ENCODE results near the gene ZMPSTE24.
"Not testable (repeated sequence)": the region's sequence is repeated elsewhere in the genome, so short reads cannot be mapped to it uniquely, and the experiment has no call there.

Gene ZMPSTE24

DNA sequence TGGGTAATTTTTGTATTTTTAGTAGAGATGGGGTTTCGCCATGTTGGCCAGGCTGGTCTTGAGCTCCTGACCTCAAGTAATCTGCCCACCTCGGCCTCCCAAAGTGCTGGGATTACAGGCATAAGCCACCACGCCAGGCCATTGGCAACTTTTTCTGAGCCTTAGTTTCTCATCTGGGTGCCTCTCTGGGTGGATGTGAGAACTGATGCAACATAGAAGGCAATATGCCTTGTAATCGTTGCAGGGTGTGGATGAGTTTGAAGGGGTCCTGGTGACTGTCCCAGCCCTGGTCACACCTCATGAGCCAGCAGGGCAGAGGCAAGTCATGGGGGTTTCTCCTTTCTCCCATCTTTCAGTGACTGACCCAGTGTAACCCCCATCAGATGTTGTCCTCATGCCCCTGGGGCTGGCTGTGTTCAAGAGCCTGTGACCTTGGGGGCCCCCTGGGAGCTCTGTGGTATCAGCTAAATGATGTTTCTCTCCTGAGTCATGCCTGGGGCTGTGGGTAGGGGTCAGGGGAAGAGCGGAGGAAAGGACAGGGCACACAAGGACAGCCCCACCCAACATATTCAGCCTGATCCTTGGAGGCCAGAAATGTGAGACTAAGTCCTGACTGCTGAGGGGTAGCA lies 55.4 kb downstream of the ZMPSTE24 start:
- Mint-ChIP-seq H3K36me3 (ENCODE audit: low read depth) (no peaks in the 10 kb centered on the region), H3K27me3 (peaks cover 39% of the 10 kb centered on the region), H3K4me3 (no peak overlapping the region), H3K9me3 (no peaks in the 10 kb centered on the region), H3K4me1 (ENCODE audit: low read depth) (peaks cover 60% of the 10 kb centered on the region), H3K27ac (peak overlapping the region; percentile 52)
- intact Hi-C loops (cut with micrococcal nuclease) = loop anchor here (10.0 kb wide), 1 partner anchor 229 kb away; no protein-coding TSS in a partner anchor

DNA sequence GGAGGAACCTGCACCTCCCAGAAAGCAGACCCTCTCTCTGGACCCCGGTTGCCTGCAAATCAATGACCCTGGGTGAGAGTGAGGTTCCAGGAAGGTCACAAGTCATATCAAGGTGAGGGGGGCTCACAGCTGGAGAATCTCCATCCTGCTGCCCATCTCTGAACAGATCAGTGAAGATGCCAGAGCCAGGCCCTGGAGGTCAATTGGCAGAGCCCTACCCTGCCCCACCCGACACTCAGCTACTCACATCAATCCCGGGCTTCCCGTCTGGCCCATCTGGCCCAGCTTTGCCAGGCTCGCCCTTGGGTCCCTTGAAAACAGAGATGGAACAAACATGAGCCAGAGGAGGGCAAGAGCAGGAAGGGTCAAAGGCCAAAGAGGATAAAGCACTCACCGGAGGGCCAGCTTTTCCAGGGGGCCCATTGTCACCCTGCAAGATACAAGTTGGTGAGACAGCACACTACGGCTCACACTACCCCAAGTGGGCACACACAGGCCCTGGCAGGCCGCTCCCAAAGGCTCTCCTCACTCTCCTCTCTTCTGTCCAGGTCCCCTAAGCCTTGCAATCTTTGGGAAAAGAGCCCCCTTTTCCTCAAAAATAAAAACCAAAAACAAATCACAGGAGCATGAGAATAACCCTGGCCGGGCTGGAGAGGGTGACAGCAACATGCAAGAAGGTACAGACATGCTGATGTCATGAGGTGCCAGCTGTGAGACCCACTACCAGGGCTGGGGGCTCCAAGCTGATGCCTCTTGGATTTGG lies 56.1 kb downstream of the ZMPSTE24 start:
- peak overlapping the region; percentile 44 for H3K27ac Mint-ChIP-seq
- peaks cover 60% of the 10 kb centered on the region for H3K4me1 Mint-ChIP-seq (ENCODE audit: low read depth)
- H3K4me3 Mint-ChIP-seq = no peak overlapping the region

DNA sequence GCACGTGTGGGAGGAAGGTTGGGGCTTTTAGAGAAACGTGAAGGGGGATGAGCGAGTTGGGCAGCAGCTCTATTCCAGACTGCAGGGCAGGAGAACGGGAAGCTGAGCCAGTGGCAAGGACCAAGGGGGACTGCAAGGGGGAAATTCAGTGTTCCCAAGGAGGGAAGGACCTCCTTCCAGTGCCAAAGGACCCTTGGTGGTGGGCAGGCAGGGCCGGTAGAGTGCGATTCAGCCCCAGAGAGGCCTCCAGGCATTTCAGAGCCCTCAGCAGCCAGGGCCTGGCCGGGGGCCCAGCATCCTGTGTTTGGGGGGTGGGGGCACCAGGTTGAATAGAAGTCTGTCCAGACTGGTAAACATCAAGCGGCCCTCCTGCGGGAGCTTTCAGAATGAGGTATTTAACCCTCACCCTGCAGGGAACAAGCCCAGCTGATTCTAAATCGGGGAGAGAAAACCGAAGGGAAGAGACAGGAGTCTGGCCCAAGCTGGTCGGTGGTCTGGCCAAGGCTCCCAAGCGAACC lies 56.7 kb downstream of the ZMPSTE24 start:
- Mint-ChIP-seq H3K36me3 (ENCODE audit: low read depth) (no peaks in the 10 kb centered on the region), H3K27me3 (peaks cover 51% of the 10 kb centered on the region), H3K4me3 (peak overlapping the region; percentile 60), H3K4me1 (ENCODE audit: low read depth) (peaks cover 60% of the 10 kb centered on the region), H3K27ac (peak overlapping the region; percentile 44), H3K9me3 (no peaks in the 10 kb centered on the region)
- intact Hi-C loops (cut with micrococcal nuclease) = loop anchor here (10.0 kb wide), 1 partner anchor 230 kb away; no protein-coding TSS in a partner anchor

More for the DNA sequence above, 56.1 kb downstream of the ZMPSTE24 start:
- Mint-ChIP-seq H3K36me3 (ENCODE audit: low read depth) (no peaks in the 10 kb centered on the region), H3K27me3 (peaks cover 46% of the 10 kb centered on the region), H3K9me3 (no peaks in the 10 kb centered on the region)
- intact Hi-C loops (cut with micrococcal nuclease) = loop anchor here (10.0 kb wide), 1 partner anchor 229 kb away; no protein-coding TSS in a partner anchor

DNA sequence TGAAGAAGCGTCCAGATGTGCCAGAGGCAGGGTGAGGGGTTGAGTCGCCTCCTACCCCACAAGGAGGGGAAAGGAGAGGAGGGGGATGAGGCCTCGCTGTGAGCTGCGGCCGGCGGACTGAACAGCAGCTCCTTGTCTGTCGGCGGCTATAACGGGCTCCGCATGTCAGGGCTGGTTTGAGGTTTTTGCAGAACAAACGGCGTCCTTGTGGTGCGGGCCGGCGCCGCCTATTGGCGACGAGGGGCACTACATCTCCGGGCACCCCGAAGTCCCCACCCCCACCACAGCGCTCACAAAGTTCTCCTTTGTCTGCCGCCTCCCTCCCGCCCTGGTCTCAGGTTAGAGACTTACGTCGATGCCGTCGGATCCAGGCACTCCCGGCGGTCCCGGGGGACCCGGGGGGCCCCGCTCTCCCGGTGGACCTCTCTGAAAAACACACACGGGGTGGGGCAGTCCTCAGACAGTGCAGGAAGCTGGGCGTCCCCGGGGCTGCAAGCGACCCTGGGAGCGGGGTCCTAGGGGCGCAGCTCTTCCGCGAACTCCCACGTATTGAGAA lies 57.3 kb downstream of the ZMPSTE24 start:
- intact Hi-C loops (cut with micrococcal nuclease) = loop anchor here (10.0 kb wide), 1 partner anchor 231 kb away; no protein-coding TSS in a partner anchor
- Mint-ChIP-seq H3K27ac (peak overlapping the region; percentile 44), H3K9me3 (no peaks in the 10 kb centered on the region), H3K27me3 (peaks cover 51% of the 10 kb centered on the region), H3K4me1 (ENCODE audit: low read depth) (peaks cover 60% of the 10 kb centered on the region), H3K36me3 (ENCODE audit: low read depth) (no peaks in the 10 kb centered on the region), H3K4me3 (peak overlapping the region; percentile 70)

- Mint-ChIP-seq H3K9me3 (no peaks in the 10 kb centered on the region), H3K4me3 (peak overlapping the region; percentile 70), H3K36me3 (ENCODE audit: low read depth) (no peaks in the 10 kb centered on the region), H3K27me3 (peaks cover 51% of the 10 kb centered on the region), H3K4me1 (ENCODE audit: low read depth) (peaks cover 60% of the 10 kb centered on the region), H3K27ac (peak overlapping the region; percentile 44)
- intact Hi-C loops (cut with micrococcal nuclease) = loop anchor here (10.0 kb wide), 1 partner anchor 231 kb away; no protein-coding TSS in a partner anchor
Observed at GRCh38 chr1:40315795-40316594, 58.0 kb downstream of the ZMPSTE24 start.

DNA sequence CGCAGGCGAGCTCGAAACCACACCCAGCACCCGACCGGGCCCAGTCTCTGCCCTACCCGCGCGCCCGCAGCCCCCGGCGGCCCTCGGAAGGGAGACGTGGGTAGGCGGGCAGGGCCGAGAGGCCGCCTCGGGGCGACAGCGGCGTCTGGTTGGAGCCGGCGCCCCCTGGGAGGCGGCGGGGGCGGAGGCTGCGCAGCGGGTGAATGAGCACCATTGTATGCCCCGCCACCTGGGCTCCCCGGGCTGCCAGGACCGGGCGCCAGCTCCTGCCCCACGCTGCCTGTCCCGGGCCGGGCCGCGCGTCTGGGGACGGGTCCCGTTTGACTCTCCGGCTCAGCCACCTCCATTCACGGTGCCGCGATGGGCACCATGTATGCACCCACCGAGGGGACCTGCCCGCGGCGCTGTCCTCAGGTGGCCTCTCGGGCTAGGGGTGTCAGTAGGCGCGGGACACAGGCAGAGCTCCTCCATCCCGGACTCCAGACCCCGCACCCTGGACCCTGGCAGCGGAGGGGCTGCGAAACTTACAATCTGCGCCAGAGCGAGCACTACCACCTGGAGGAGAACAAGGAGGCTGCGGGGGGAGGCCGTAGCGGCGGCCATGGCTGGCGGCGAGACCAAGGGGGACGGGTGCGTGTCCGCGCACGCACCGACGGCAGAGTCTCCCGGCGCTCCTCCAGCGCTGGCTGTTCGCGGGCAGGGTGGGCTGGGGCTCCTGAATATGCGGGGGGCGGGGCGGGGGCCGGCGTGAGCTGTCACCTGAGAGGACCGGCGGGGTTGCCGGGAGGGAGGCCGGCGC lies 58.8 kb downstream of the ZMPSTE24 start, which contains the start of gene COL9A2:
Gene COL9A2, minus strand, starts transcription at position 692 of the 799 bp plus-strand sequence. Its CDS starts 89 bp downstream, at position 603.
- peak within 1 kb of the TSS; percentile 44 for H3K27ac Mint-ChIP-seq
- peaks cover 51% of the 10 kb centered on the region for H3K27me3 Mint-ChIP-seq
- peaks cover 54% of the 10 kb centered on the region for H3K4me1 Mint-ChIP-seq (ENCODE audit: low read depth)

GRCh38 chr1:40317394-40318074 lies 59.5 kb downstream of the ZMPSTE24 start:
- Mint-ChIP-seq H3K9me3 (no peaks in the 10 kb centered on the region), H3K4me3 (peak overlapping the region; percentile 22), H3K36me3 (ENCODE audit: low read depth) (no peaks in the 10 kb centered on the region), H3K27me3 (peaks cover 51% of the 10 kb centered on the region), H3K27ac (no peak overlapping the region), H3K4me1 (ENCODE audit: low read depth) (peaks cover 47% of the 10 kb centered on the region)
- intact Hi-C loops (cut with micrococcal nuclease) = loop anchor here (10.0 kb wide), 1 partner anchor 233 kb away; no protein-coding TSS in a partner anchor

More for the DNA sequence above, 58.8 kb downstream of the ZMPSTE24 start, which contains the start of gene COL9A2:
- no peaks in the 10 kb centered on the region for H3K36me3 Mint-ChIP-seq (ENCODE audit: low read depth)
- peak within 1 kb of the TSS; percentile 70 for H3K4me3 Mint-ChIP-seq
- intact Hi-C loops (cut with micrococcal nuclease) = loop anchor here (10.0 kb wide), 1 partner anchor 232 kb away; no protein-coding TSS in a partner anchor
- no peaks in the 10 kb centered on the region for H3K9me3 Mint-ChIP-seq

DNA sequence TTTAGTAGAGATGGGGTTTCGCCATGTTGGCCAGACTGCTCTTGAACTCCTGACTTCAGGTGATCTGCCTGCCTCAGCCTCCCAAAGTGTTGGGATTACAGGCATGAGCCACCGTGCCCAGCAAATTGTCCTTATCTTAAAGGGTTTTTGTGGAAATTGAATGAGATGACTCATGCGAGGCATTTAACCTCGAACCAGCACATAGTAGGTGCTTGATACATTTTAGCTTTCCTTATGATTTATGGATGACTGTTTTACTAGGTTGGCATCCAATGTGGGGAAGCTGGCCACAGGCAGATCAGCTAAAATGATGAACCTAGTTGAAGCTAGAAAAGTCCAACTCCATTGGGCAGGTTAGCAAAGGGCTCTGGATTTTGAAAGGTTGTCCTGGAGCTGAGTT lies 60.4 kb downstream of the ZMPSTE24 start:
- Mint-ChIP-seq H3K36me3 (ENCODE audit: low read depth) (no peaks in the 10 kb centered on the region), H3K4me1 (ENCODE audit: low read depth) (peaks cover 46% of the 10 kb centered on the region), H3K4me3 (no peak overlapping the region), H3K27ac (no peak overlapping the region), H3K9me3 (no peaks in the 10 kb centered on the region), H3K27me3 (peaks cover 51% of the 10 kb centered on the region)
- intact Hi-C loops (cut with micrococcal nuclease) = loop anchor here (10.0 kb wide), 1 partner anchor 234 kb away; no protein-coding TSS in a partner anchor

DNA sequence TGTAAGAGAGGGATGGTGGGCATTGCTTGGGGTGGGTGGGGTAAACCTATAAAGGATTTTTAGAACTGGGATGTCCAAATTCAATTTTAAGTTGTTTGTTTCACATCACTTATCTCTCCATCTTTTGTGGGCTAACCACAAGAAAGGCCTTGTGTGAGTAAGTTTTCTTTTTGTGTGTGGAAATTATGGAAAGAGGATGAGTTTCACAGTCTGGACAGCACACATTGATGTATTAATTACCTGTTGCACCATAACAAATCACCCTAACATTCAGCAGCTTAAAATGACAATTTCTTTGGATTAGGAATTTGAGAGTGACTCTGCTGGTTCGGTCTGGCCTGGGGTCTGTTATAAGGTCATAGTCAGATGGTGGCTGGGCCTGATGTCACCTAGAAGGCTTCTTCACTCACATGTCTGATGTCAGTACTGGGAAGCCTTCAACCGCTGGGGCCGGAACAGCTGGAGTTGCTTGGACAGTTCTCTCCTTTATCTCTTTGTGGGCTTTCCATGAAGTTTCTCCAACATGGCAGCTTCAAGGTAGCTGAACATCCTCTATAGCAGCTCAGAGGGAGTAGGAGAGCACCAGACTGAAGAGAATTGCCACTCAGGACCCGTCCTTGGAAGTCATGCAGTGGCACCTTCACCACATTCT lies 61.1 kb downstream of the ZMPSTE24 start:
- peaks cover 54% of the 10 kb centered on the region for H3K27me3 Mint-ChIP-seq
- H3K36me3 Mint-ChIP-seq (ENCODE audit: low read depth) = no peaks in the 10 kb centered on the region
- no peak overlapping the region for H3K4me3 Mint-ChIP-seq
- peaks cover 47% of the 10 kb centered on the region for H3K4me1 Mint-ChIP-seq (ENCODE audit: low read depth)
- H3K9me3 Mint-ChIP-seq = no peaks in the 10 kb centered on the region
- intact Hi-C loops (cut with micrococcal nuclease) = loop anchor here (10.0 kb wide), 1 partner anchor 234 kb away; no protein-coding TSS in a partner anchor
- H3K27ac Mint-ChIP-seq = no peak overlapping the region

GRCh38 chr1:40331403-40331802 lies 73.4 kb downstream of the ZMPSTE24 start:
- H3K27me3 Mint-ChIP-seq; intact Hi-C loops (cut with micrococcal nuclease): not testable (repeated sequence)

GRCh38 chr1:40332695-40333094 lies 74.7 kb downstream of the ZMPSTE24 start:
- peaks cover 8% of the 10 kb centered on the region for H3K9me3 Mint-ChIP-seq
- H3K27ac Mint-ChIP-seq = no peak overlapping the region

More at GRCh38 chr1:40331403-40331802, 73.4 kb downstream of the ZMPSTE24 start:
- not testable (repeated sequence) for H3K4me3 Mint-ChIP-seq; H3K36me3 Mint-ChIP-seq (ENCODE audit: low read depth); H3K27ac Mint-ChIP-seq; H3K9me3 Mint-ChIP-seq; H3K4me1 Mint-ChIP-seq (ENCODE audit: low read depth)

More at GRCh38 chr1:40332695-40333094, 74.7 kb downstream of the ZMPSTE24 start:
- H3K27me3 Mint-ChIP-seq = no peaks in the 10 kb centered on the region
- intact Hi-C loops (cut with micrococcal nuclease) = no loop called here
- H3K4me1 Mint-ChIP-seq (ENCODE audit: low read depth) = peaks cover 6% of the 10 kb centered on the region
- H3K36me3 Mint-ChIP-seq (ENCODE audit: low read depth) = no peaks in the 10 kb centered on the region
- H3K4me3 Mint-ChIP-seq = no peak overlapping the region

Data from dendritic cell treated with granulocyte-macrophage colony-stimulating factor and Interleukin-4, amounts not matched to agents 40 ng/mL and 50 ng/mL, for 4 days (primary cell).